Testis (tissue), 2 donors: Measurements from ENCODE around the gene RPA1.

Source experiments
- POLR2A ChIP-seq: fragments of 450-650 bp; IDR thresholded peaks from one replicate; pipeline ENCODE4 v1.6.1; 2017; ENCODE audit warnings: antibody characterized with exemption, mild to moderate bottlenecking, moderate library complexity
- TF ChIP-seq, protein P1 (sequence below), 3 experiments: fragments of 450-650 bp in 2 of 3; fragments of 200-600 bp in 1 of 3; sonication (generic) in 1 of 3; IDR thresholded peaks; one replicate each; pipeline ENCODE4 v1.5.1; 2016 to 2019; ENCODE audit warnings: antibody characterized with exemption in 3 of 3, mild to moderate bottlenecking in 2 of 3, moderate library complexity in 1 of 3

DNA sequence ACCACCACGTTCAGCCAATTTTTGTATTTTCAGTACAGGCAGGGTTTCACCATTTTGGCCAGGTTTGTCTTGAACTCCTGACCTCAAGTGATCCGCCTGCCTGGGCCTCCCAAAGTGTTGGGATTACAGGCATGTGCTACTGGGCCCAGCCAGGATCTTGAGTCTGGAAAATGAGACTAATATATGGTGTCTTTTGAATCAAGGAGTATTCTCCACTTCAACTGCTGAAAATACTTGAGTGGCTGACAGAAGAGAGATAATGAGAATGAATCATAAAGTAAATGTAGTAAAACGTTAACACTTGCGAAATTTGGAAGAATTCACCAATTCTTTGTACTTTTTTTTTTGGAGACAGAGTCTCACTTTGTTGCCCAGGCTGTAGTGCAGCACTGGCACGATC is 16.7 kb upstream of the RPA1 start:
- TF ChIP-seq, protein P1, sequence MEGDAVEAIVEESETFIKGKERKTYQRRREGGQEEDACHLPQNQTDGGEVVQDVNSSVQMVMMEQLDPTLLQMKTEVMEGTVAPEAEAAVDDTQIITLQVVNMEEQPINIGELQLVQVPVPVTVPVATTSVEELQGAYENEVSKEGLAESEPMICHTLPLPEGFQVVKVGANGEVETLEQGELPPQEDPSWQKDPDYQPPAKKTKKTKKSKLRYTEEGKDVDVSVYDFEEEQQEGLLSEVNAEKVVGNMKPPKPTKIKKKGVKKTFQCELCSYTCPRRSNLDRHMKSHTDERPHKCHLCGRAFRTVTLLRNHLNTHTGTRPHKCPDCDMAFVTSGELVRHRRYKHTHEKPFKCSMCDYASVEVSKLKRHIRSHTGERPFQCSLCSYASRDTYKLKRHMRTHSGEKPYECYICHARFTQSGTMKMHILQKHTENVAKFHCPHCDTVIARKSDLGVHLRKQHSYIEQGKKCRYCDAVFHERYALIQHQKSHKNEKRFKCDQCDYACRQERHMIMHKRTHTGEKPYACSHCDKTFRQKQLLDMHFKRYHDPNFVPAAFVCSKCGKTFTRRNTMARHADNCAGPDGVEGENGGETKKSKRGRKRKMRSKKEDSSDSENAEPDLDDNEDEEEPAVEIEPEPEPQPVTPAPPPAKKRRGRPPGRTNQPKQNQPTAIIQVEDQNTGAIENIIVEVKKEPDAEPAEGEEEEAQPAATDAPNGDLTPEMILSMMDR (IDR thresholded peaks at IDR 0.05) = no peak
- TF ChIP-seq POLR2A = no peak
